ENCODE data around the gene ARAP1.

ARAP1 gene

DNA sequence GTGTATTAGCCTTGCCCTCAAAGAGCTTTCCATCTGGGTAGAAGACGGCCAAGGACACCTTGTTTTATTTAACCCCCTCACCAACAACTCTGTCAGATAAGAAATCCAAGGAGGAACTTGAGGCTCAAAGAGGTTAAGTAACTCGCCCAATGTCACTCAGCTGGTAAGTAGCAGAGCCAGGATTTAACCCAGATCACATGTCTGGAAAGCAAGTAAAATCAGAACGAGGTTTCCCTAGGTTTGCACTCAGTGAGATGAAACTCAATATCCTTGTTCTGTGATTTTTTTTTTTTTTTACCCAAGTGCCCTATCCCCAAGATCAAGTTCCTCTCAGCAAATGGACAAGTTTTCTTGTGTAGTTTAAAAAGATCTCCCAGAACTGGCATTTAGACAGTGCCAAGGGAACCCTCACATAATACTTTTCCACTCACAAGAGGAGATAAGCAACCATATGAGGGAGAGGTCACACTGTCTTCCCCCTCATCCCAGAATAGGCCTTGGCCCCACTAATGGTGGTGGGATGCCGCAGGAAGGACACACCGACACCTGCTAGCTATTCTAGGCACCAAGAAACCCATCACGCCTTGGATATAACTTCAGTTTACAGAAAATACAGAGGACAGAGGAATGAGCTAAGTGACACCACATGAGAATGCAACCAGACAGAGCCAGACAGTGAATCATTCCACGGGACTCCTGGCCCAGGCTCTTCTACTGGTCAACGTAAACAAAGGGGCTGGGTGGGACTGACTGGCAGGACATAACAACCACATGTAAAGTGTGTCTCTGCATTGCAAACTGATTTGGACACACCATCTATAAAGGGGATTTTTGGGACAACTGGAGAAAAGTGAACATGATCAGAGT is 8.6 kb upstream of the ARAP1 start:
- no peak for FAIRE-seq

DNA sequence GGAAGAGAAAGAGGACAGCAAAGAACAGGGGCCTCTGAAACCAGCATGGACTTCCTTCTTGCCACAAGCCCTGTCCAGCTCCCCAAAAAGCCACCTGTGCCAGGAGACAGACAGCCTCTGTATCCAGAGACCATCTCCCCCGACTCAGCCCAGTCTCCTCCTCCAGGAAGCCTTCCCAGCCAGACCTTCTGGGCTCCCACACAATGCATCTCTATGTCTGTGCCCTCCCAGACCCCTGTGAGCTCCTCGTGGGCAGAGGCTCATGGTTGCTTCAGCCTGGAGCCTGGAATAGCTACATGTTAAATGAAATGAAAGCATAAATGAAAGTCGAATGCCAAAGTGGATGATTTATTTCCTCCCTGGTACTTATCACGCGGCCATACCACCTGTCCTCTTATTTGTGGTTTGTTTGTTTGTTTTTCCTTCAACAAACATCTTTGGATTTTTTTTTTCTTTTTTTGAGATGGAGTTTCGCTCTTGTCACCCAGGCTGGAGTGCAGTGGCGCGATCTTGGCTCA is 7.3 kb upstream of the ARAP1 start:
- no peak for FAIRE-seq

DNA sequence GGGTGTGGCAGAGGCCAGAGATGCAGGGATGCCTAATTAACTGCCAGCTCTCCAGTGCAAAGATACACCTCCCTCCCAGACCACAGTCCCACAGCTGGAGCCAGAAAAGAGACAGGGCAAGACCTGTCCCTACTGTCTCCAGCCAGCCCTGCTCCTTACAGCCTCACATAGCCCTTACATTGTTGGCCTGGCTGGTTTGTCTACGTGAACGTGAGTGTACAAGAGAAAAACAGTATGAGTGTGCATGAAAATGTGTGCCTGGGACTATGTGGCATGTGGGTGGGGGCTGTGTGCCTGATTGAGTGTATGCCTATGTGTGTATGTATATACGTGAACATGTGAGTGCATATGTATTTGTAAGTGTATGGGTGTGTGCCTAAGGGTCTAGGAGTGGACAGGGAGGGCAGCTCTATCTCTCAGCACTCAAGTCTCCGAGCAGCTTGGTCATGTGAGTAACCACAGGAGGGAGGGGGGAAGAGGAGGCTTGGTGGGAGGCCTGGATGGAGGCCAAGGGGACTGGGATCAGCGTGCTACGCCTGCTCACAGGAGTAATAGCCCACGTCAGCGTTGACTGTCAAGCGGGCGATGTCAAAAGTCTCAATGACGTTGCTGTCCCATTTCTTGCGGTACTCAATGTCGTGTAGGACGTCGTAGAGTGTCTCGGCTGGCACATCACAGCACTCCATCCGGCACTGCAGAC is 6.6 kb upstream of the ARAP1 start:
- no peak for FAIRE-seq

DNA sequence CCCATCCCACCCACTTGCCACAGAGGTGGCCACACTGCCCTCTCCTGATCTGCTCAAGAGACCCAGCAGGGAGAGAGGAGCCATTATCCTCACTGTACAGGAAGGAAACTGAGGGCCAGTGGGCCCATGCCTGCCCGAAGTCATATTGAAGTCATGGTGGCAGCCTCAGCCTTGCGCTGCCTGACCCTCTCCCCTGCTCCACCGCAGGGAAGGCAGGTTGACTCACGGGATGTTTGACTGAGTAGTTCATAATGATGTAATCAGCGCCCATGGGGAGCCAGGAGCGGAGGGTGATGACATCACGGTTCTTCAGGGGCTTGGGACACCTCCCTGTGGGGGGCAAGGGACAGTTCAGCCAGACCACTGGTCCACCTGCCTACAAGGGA is 6.1 kb upstream of the ARAP1 start:
- no peak for FAIRE-seq

DNA sequence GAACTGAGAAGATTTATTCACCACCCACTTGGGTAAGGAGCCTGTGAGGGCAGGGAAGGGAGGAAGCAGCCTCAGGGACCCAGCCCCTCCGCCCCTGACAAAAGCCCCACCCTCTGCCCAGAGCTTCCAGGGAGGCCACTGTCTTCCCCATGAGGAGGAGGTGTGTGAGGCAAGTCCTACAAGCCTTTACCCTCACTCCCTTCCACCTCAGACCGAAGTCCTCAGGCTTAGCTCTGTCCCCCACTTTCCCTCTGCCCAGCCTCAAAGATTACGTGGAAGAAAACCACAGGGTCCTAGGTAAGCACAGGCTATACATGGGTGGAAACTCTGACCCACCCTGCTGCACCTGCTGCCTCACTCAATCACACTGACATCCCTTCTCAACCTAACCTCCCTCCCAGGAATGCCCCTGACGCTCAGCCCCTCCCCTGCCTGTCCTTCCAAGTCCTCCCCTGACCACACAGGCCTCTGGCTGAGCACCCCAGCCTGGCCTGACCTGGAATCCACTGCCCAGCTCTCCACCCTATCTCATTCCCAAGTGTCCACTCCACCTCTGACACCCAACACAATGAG is 3.6 kb upstream of the ARAP1 start:
- FAIRE-seq: no peak

DNA sequence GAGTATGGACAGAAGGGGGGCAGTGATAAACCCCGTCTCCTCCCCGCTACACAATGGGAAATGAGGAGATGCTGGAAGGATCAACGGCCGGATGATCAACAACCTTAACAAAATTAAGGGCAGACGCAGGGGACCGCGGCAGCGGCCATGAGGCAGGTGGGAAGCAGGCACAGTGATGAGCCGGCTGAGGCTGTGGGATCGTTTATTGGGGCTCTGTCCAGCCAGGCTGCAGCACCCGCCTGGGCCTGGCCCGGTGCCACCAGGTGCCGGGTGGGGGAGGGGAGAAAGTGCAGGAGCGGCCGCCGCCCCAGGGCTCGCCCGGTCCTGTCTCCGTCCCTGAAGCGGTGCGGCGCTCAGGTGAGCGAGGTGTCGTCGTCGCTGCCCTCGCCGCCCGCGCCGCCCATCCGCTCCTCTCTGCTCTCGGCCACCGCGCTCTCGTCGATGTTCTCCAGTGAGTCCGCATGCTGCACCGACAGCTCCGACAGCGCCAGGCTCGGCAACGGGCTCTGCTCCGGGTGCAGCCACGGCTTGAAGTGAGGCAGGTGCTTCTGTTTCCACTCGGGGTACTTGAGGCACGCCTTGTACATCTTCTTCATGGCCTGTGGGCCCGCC is 2.4 kb upstream of the ARAP1 start:
- no peak for FAIRE-seq

DNA sequence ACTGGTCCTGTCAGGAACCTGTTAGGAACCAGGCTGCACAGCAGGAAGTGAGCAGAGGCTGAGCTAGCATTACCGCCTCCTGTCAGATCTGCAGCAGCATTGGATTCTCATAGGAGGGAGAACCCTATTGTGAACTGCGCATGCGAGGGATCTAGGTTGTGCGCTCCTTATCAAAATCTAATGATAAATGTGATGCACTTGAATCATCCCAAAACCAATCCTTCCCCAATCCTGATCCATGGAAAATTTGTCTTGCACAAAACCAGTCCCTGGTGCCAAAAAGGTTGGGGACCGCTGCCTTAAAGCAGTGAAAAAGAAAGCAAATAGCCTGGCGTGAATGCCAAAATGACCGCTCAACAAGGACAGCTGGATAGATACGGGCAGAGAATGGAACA is 1.9 kb upstream of the ARAP1 start:
- no peak for FAIRE-seq

DNA sequence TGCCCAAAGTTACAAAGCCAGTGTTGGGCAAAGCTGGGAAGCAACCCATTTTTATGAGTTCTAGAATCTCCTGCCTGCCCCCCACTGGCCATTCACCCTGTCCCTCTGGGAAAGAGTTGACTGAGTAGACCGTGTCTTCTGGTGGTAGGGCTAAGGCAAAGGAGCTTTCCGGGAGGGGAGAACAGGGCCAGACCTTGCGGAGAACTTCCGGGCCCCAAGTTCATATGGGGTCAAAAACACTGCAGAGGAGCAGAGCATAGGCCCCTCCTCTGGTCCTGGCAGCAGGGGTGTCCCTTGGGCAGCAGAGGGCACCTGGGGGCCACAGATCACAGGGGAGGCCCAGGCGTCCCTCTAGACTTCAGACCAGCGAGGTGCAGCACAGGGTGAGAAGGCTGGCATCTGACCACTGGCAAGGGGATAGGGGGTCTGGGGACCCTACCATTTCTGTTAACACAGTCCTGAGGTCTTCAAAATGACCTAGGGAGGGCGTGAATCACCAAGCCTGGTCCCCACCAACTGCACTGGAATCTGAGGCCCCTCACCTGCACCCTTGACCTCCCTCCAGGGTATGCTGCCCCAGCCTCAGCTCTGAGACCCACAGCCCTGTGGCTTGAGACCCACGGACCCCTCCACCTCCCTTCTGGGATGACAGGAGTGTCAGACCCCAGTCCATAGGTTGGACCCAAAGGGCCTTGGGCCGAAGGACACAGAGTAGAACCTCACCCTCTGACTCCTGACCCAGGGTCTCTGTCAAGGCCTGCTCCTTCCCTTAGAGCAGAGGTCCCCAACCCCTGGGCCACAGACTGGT is 1.3 kb upstream of the ARAP1 start:
- no peak for FAIRE-seq

DNA sequence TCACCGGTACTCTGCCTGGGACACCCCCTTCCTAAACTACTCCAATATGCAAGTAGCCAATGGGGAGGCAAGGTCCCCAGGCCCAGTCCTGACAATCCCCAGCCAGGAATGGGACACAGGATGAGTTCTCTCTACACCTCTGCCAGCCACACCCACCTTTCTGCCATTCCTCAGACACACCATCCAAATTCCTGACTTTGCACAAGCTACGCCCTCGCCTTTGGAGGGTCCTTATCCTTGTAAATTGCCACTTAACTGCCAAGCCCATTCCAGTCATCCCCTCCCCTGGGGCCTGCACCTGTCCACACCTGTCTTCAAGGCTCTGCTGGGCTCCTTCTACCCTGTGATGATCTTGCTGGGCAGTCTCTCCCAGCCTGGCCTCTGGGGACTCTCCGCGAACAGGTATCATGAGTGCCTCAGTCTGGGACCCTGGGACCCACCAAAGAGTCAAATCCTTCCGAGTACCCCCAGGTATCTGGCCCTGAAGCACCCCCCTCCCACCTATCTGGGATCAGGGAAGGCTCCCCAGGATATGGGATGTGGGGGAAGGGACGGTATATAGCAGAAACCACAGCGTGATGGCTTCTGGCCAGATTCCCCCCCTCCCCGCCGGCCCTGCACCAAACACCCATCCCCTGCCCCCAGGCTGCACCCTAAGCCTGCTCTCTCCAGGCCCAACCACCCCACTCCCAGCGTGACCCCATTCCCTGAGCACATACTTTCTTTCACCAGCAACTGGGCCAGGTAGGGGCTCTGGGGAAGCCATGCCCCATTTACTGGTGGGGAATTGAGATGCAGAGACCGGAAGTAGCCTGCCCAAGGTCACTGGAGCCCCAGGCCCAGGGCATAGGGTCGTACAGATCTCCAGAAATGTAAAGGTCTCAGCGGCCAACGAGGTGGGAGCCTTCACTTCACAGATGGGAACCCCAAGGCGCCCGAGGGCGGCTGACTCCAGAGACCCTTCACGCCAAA is 806 bp downstream of the ARAP1 start:
- no peak for FAIRE-seq

DNA sequence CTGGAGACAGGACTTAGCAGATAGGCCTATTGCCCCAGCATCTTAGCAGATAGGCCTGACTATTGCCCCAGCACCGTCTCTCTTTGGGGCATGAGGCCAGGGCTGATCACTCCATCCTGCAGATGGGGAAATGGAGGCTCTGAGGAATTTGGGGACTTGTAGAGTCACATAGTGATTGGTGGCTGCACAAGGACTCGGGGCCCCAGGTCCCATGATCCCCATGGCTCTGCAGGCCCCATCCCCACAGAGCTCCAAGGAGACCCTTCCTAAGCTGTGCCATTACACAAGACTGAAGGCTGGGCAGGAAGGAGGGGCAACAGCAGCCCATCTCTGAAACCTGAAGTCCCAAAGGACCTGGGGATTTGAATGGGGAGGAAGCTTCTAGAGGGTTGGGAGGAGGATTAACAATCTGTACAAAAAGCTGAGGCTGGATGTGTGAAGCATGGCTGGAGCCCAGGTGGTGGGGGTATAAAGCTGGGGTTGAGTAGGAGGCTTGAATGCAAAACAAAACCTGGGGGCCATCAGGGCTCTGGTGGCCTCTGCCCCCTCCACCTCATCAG is 1.6 kb downstream of the ARAP1 start:
- FAIRE-seq: no peak

DNA sequence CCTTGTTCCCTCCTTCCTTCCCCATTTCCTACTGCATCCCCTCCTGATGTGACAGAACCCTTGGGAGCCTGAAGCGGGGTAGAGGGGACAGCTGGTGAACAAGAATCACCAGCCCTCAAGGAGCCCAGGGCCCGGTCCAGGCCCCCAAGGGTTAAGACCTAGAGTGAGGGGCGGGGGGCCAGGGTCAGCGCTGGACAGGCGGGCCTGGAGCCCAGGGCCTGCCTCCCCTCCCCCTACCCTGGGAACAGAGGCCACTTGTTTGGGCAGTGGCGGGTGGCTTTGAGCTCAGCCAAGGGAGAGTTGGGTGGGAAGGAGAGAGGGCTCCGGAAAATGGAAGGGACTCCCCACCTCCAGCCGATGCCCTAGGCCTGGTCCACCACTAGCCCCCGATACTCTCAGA is 2.1 kb downstream of the ARAP1 start:
- no peak for FAIRE-seq

DNA sequence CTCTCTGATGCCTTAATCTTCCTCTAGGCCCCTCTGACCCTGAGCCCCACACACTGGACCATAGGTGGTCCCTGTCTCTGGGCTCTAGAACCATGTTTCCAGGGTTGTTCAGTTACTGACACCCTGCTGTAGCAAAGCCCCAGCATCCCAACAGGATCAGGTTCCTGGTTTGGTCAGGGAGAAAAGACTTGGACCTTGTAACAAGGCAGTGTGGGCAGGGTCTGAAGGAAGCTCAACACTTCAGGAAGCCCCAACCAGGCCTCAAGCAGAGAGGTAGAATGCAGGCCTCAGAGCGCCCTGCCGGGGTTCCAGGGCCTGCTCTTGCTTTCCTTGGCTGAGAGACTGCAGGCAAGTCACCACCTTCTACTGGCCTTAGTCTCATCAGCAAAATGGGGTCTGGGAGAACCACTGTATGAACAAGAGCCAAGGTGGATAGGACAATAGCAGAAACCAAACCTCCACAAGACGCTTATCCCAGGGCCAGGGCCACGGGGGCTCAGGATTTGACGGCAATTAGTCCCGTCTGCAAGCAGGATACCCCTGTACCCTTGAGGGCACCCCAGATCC is 4.8 kb downstream of the ARAP1 start:
- no peak for FAIRE-seq

DNA sequence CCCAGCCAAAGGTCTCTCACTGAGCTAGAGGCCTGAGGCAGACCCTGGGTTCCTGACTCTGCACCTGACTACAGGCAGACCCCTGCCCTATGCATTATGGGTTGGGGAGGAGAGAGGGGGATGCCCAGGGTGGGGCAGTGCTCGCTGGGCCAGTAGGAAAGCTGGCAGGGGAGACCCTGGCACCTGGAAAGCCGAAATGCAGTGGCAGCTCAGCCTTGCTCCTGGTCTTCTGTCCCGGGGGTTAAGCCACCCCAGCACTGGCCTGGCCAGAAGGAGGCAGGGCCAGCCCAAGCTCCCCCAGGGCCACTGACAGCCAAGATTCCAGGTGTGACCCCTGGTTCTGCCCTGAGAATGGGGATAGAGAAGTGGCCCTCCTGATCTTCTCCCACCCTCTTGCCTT is 5.4 kb downstream of the ARAP1 start:
- no peak for FAIRE-seq

DNA sequence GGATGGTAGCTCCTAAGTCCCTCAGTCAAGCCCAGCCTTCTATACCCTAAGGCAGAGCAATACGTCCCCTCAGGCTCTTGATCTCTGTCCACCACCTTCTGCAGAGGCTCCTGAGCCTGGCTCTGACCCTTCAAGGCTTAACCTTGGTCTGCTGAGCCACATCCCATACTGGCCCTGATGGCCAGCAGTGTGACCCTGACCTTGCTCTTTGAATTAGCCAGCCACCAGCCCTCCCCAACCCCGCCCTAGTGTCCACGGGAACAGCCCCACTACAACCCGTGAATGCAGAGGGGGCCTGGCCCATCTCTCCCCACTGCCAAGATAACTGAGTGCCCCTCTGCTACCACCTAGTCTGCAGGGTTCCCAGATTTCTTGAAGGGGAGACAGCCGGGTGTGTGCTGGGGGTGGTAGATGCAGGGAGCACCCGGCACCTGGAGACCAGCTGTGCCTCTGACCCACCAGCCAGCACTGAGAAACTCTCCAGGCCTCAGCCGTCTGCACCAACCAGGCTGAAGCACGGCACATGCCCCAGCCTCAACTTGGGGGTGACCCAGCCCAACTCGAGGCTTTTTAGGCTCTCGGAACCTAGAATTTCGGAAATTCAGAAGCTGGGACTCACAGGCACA is 6.2 kb downstream of the ARAP1 start:
- no peak for FAIRE-seq

DNA sequence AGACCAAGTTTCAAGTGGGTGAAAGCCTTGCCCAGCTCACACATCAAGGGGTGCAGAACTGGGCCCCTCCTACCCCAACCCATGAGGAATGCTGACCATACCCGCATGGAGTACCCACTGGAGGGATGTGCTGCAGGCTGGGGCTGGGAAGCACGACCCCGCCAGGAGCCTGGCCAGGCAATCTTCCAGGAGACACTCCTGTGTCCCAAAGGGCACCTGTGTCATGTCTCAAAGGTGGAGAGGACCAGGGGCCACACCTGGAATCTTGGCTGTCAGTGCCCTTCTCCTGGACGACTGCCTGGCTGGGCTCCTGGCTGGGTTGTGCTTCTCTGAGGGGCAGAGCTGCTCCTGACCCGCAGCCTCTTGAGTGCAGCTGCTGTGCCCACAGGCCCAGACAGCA is 6.7 kb downstream of the ARAP1 start:
- no peak for FAIRE-seq

DNA sequence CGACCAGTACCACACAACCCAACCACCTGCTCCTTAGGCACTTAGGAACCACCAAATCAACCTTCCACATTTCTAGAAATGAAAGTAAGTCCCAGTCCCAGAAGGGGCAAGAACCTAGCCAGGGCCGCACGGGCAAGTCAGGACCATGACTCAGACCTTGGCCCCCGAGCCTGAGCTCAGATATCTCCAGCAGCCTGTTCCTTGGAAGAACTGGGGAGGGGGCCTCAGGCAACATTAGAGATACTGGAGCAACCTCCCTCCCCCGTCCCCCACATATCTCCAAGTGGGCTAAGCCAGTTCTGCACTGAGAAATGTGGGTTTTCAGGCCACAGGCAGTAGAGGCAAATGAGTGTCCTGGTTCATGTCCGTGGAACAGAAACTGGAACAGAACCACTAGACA is 7.7 kb downstream of the ARAP1 start:
- no peak for FAIRE-seq

DNA sequence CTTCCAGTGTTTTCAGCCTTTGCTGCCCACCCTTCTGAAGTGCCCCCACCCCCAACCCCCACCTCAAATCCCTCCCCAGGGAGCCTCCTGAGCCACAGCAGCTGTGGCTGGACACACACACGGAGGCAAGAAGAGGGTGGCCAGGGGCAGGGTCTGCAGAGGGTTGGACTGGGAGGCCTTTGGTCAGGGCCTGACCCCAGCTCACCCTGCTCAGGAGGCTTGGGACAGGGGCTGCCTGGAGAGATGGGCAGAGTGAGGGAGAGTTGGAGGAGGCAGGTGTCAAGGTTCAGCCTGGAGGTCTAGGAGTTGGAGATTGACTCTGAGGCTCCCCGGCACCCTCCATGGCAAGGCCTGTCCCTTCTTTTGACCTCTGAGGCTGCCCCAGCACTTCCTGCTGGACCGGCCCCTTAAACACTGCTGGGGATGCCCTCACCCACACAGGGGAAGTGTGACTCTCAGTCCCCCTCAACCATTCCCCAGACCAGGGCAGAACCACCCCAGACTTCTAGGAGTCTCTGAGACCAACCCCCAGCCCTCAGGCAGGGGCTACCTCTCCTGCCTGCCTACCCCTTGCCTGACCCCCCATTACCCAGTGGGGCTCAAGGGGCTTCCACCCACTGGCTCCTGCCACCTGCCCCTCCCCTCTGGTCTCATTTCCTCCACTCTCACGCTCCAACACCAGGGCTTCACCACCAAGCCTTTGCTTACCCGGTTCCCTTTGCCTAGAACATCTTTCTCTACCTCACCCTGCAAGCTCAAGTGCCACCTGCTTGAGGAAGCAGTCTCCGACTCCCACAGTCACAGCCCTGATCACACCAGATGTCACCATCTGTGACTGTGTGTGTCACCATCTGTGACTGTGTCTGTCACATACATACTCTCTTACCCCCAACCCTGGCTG is 8.6 kb downstream of the ARAP1 start:
- no peak for FAIRE-seq

DNA sequence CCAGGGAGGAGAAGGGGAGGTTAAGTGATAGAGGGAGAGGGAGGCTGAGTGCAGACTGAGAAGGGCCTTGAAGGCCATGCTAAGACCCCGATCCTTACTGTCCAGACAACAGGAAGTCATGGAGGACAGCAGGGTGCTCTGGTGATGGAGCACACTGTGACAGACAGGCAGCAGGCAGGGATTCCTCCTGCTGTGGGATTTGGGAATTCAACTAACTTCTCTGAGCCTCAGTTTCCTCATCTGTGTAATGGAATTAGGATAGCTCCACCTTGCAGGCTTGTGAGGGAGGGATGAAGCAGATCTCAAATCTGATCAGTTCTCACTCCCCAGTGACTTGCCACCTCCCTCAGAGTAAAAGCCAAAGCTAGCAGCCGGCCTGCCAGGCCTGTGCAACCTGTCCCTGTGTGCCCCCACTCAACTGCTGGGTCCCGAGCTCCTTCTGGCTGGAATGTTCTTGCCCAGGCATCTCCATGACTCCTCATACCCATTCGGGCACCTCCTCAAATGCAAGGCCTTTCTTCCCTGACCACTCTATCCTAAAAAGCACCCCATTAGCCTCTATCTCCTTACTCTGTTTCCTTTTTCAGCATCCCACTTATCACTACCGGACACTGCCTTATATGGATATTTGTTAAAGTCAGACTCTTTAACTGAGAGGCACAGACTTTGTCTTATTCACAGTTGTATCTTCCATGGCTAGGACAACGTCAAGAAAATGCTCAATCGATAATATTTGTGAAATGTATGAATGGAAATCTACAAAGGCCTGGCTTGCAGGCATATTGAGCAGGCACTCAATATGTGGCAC is 9.5 kb downstream of the ARAP1 start:
- no peak for FAIRE-seq

All from endometrium (tissue), 2 donors.